ENCODE data around the gene GAA. TPM values are rescaled to one million over a fixed set of nuclear protein-coding genes. Genes with fewer than 3 reads are reported as not detected.
A peak's percentile ranks its signal among the peaks of the same experiment; 100 is the strongest.

GAA gene
- total RNA-seq, 2 donors from 2014 or later = 167 to 217 TPM

DNA sequence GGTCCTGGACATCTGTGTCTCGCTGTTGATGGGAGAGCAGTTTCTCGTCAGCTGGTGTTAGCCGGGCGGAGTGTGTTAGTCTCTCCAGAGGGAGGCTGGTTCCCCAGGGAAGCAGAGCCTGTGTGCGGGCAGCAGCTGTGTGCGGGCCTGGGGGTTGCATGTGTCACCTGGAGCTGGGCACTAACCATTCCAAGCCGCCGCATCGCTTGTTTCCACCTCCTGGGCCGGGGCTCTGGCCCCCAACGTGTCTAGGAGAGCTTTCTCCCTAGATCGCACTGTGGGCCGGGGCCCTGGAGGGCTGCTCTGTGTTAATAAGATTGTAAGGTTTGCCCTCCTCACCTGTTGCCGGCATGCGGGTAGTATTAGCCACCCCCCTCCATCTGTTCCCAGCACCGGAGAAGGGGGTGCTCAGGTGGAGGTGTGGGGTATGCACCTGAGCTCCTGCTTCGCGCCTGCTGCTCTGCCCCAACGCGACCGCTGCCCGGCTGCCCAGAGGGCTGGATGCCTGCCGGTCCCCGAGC is 17.9 kb downstream of the GAA start:
- H3K27ac ChIP-seq = no peak overlapping the region
- no peaks in the 10 kb centered on the region for H3K36me3 ChIP-seq
- TF ChIP-seq, protein P1, sequence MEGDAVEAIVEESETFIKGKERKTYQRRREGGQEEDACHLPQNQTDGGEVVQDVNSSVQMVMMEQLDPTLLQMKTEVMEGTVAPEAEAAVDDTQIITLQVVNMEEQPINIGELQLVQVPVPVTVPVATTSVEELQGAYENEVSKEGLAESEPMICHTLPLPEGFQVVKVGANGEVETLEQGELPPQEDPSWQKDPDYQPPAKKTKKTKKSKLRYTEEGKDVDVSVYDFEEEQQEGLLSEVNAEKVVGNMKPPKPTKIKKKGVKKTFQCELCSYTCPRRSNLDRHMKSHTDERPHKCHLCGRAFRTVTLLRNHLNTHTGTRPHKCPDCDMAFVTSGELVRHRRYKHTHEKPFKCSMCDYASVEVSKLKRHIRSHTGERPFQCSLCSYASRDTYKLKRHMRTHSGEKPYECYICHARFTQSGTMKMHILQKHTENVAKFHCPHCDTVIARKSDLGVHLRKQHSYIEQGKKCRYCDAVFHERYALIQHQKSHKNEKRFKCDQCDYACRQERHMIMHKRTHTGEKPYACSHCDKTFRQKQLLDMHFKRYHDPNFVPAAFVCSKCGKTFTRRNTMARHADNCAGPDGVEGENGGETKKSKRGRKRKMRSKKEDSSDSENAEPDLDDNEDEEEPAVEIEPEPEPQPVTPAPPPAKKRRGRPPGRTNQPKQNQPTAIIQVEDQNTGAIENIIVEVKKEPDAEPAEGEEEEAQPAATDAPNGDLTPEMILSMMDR (IDR thresholded peaks at IDR 0.05) = no peak
- no peak for TF ChIP-seq POLR2A (IDR thresholded peaks at IDR 0.05)
- TF ChIP-seq POLR2AphosphoS5 (IDR thresholded peaks at IDR 0.05) = no peak
- WGBS = 88% methylated on average over 20 of the region's 24 CpGs
- H3K27me3 ChIP-seq (replicated peaks; ENCODE audit: insufficient read depth) = no peaks in the 10 kb centered on the region
- DNase-seq (ENCODE audit: low spot score) = no peak
- intact Hi-C loops (cut with DNase I) = no loop called here
- H3K4me3 ChIP-seq = no peak overlapping the region
- no peaks in the 10 kb centered on the region for H3K9me3 ChIP-seq
- no peaks in the 10 kb centered on the region for H3K4me1 ChIP-seq (replicated peaks)

DNA sequence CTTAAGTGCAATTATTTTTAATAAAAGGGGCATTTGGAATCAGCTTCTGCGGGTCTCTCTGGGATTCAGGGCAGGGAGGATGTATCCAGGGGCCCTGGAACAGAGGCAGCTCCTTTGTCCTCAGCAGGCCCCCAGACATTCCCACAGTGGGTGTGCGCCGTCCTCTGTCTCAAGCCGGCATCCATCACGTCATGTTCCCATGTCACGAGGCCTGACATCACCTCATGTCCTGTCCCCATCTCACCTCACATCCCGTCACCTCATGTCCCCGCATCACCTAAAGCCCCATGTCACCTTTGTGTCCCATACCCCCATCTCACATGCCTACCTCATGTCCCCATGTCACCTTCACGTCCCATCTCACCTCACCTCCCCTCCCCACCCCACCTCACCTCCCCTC is 18.5 kb downstream of the GAA start:
- no peaks in the 10 kb centered on the region for H3K36me3 ChIP-seq
- DNase-seq (ENCODE audit: low spot score) = no peak
- TF ChIP-seq, protein P1 (IDR thresholded peaks at IDR 0.05) = no peak
- no peak for TF ChIP-seq POLR2A (IDR thresholded peaks at IDR 0.05)
- TF ChIP-seq POLR2AphosphoS5 (IDR thresholded peaks at IDR 0.05) = no peak
- no peak overlapping the region for H3K4me3 ChIP-seq
- intact Hi-C loops (cut with DNase I) = no loop called here
- no peaks in the 10 kb centered on the region for H3K4me1 ChIP-seq (replicated peaks)
- WGBS = 84% methylated on average over 9 of the region's 9 CpGs
- H3K27ac ChIP-seq = no peak overlapping the region
- H3K9me3 ChIP-seq = no peaks in the 10 kb centered on the region
- no peaks in the 10 kb centered on the region for H3K27me3 ChIP-seq (replicated peaks; ENCODE audit: insufficient read depth)

DNA sequence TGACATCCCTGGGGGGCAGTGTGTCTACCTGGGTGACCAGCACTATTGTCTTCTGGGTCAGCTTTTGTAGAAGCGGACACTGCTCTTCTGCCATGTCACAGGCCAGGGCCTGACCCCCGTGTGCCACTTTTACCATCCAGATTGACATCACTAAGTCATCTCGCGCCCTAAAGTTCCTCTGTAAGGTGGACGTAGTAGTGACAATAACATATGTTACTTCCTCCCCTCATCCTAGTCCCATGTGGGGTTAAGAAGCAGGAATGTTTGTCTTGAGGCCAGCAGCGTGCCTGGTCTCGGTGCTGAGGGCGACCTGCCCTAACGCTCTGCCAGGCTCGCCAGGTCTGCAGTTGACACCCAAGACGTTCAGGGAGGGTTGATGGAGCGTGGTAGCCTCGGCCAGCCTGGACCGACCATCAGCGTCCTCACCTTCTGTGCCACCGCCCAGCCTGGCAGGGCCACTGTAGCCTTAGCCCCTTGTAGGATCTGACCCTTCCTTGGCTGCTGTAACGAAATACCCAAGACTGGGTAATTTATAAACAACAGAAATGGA is 20.7 kb downstream of the GAA start:
- Histone ChIP-seq H3K4me1 (replicated peaks) (no peaks in the 10 kb centered on the region), H3K36me3 (no peaks in the 10 kb centered on the region), H3K9me3 (no peaks in the 10 kb centered on the region), H3K27ac (no peak overlapping the region), H3K27me3 (replicated peaks; ENCODE audit: insufficient read depth) (no peaks in the 10 kb centered on the region), H3K4me3 (no peak overlapping the region)
- 94% methylated on average over 17 of the region's 17 CpGs for WGBS
- no peak for DNase-seq (ENCODE audit: low spot score)
- TF ChIP-seq, protein P1 (IDR thresholded peaks at IDR 0.05) = no peak
- TF ChIP-seq POLR2AphosphoS5 (IDR thresholded peaks at IDR 0.05) (no peak), POLR2A (IDR thresholded peaks at IDR 0.05) (no peak)
- intact Hi-C loops (cut with DNase I) = no loop called here

DNA sequence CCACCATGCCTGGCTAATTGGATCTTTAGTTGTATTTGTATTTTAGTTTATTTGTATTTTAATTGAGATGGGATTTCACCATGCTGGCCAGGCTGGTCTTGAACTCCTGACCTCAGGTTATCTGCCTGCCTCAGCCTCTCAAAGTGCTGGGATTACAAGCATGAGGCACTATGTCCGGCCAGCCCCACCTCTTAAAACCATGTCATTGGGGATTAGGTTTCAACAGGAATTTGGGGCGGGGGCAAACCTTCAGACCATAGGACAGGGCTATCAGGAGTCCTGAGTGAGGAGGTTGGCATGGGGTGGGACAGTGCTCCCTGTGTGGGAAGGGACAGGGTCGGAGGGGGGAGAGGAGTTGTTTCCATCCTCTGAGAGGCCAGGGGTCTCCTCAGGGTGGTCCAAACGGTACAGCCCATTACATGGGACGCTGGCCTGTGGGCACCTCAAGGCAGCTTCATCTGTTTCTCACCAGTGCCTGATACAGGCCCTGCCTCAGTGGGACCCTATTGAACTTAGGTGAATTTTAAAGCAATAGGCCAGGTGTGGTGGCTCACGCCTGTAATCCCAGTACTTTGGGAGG is 21.6 kb downstream of the GAA start:
- intact Hi-C loops (cut with DNase I) = no loop called here
- Histone ChIP-seq H3K27me3 (replicated peaks; ENCODE audit: insufficient read depth) (no peaks in the 10 kb centered on the region), H3K9me3 (no peaks in the 10 kb centered on the region), H3K4me1 (replicated peaks) (no peaks in the 10 kb centered on the region), H3K36me3 (no peaks in the 10 kb centered on the region), H3K27ac (no peak overlapping the region), H3K4me3 (no peak overlapping the region)
- TF ChIP-seq, protein P1 (IDR thresholded peaks at IDR 0.05) = no peak
- TF ChIP-seq POLR2A (IDR thresholded peaks at IDR 0.05) (no peak), POLR2AphosphoS5 (IDR thresholded peaks at IDR 0.05) (no peak)
- 76% methylated on average over 6 of the region's 6 CpGs for WGBS
- DNase-seq (ENCODE audit: low spot score) = no peak

DNA sequence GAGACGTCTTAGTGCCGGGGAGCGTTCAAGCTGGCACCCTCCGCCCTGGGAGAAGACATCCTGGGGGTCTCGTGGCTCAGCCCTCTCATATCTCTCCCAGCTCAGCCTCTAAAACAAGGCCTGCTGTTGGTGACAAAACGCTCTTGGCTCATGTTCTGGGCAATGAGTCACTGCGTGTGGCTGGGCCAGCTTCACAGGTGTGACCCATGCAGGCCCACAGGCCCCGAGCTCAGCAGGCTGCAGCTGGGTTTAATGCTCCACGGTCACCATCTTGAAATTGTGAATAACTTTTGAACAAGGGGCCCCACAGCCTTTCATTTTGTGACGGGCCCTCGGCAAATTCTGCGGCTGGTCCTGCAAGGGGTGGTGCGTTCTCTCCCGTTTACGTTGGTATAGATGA is 22.4 kb downstream of the GAA start:
- intact Hi-C loops (cut with DNase I) = no loop called here
- no peaks in the 10 kb centered on the region for H3K27me3 ChIP-seq (replicated peaks; ENCODE audit: insufficient read depth)
- no peaks in the 10 kb centered on the region for H3K4me1 ChIP-seq (replicated peaks)
- H3K27ac ChIP-seq = peak overlapping the region in 1 of 2 donors; percentile 50
- H3K9me3 ChIP-seq = no peaks in the 10 kb centered on the region
- H3K36me3 ChIP-seq = no peaks in the 10 kb centered on the region
- 73% methylated on average over 15 of the region's 15 CpGs for WGBS
- no peak for DNase-seq (ENCODE audit: low spot score)
- no peak overlapping the region for H3K4me3 ChIP-seq
- TF ChIP-seq, protein P1 (IDR thresholded peaks at IDR 0.05) = no peak
- no peak for TF ChIP-seq POLR2A (IDR thresholded peaks at IDR 0.05)
- peak; percentile 6 for TF ChIP-seq POLR2AphosphoS5 (IDR thresholded peaks at IDR 0.05)
